Stimulated activated CD4-positive, alpha-beta T cell treated with anti-CD3 and anti-CD28 coated beads, Interleukin-15, amount 100 ng/mL, for 48 hours (primary cell): ENCODE data around the gene CANT1.
A peak's percentile ranks its signal among the peaks of the same experiment; 100 is the strongest.

ENCODE experiments used
- DNase-seq, 2 donors: peaks; one replicate each; pipeline ENCODE4 v3.0.0-alpha.2; 2020; ENCODE audit warnings: low read depth in 2 of 2

The CANT1 gene

GRCh38 chr17:78995761-78996451 lies 13.7 kb downstream of the CANT1 start:
- no peak for DNase-seq

GRCh38 chr17:78995022-78995760 lies 14.4 kb downstream of the CANT1 start:
- DNase-seq: no peak

- DNase-seq: no peak
Observed at GRCh38 chr17:78993981-78994671, 15.4 kb downstream of the CANT1 start.

DNA sequence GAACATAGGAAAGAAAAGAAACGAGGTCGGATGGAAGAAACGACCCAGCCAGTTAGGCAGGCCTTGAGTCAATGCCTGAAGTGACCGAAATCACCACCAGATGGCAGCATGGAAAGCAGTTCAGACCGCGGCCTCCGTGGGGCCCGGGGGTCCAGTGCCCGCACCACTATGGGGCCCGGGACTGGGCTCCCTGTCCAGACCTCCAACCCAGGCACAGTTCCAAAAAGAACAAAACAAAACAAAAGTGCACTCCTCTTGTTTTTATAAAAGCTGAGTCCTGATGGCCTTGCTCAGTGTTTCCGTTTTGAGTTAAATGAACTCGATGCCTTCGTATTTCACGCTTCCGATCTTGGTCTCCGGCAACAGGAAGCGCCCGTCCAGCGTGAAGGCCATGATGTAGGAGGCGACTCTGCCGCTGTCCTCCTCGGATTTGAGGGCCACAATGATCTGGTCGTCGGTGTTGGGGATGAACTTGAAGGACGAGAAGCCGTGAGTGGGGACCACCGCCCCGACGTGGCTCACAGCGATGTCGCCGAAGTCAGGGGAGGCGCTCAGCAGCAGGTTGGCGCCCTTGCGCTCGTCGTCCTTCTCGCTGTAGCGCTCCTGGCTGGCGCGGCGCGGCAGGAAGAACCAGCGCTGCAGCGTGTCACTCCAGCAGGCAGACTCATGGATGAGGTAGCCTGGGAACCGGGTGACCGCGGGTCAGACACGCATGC lies 16.2 kb downstream of the CANT1 start:
- peak in 1 of 2 donors; percentile 45 for DNase-seq

- DNase-seq: no peak
Observed at GRCh38 chr17:78992542-78993212, 16.9 kb downstream of the CANT1 start.

GRCh38 chr17:78991906-78992532 lies 17.5 kb downstream of the CANT1 start:
- DNase-seq: no peak

- DNase-seq: no peak
Observed at GRCh38 chr17:78991017-78991738, 18.4 kb downstream of the CANT1 start.

DNA sequence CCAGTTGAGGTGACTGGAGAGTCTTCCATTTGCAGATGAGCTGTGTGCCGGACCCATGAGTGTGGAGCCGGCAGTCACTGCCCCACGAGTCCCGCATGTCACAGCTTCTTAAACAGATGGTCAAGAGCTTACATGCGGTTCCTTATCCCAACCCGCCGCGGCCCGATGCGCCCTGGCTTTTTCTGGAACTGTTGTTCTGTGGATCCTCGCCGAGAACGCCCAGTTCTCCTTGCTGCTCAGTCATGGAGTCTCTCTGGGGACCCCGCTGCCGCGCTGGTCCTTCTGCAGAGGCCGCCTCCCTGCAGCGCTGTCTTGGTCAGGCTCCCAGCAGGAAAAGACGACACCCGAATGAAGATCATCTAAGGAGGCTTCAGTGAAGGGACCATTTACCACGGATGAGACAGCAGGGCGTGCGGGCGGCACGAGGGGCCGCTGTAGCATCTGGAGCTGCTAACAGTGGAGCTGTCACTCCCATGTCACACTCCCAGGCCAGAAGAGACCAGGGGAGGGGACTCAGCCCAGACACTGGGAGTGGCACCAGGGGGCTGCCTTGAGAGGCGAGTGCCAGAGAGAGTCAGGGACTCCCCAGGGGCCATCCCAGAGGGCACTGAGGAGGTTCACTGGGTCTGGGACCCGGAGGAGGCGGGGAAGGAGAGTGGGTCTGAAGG lies 19.1 kb downstream of the CANT1 start:
- DNase-seq: no peak

DNA sequence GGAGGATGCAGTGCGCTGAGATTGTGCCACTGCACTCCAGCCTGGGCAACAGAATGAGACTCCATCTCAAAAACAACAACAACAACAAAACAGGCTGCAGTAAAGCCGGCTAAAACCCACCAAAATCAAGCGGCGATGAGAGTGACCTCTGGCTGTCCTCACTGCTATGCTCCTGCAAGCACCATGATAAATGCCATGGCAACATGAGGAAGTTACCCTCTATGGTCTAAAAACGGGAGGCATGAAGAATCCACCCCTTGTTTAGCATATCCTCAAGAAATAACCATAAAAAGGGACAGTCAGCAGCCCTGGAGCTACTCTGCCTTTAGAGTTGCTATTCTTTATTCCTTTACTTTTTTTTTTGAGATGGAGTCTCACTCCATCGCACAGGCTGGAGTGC lies 21.4 kb downstream of the CANT1 start:
- DNase-seq: no peak

DNA sequence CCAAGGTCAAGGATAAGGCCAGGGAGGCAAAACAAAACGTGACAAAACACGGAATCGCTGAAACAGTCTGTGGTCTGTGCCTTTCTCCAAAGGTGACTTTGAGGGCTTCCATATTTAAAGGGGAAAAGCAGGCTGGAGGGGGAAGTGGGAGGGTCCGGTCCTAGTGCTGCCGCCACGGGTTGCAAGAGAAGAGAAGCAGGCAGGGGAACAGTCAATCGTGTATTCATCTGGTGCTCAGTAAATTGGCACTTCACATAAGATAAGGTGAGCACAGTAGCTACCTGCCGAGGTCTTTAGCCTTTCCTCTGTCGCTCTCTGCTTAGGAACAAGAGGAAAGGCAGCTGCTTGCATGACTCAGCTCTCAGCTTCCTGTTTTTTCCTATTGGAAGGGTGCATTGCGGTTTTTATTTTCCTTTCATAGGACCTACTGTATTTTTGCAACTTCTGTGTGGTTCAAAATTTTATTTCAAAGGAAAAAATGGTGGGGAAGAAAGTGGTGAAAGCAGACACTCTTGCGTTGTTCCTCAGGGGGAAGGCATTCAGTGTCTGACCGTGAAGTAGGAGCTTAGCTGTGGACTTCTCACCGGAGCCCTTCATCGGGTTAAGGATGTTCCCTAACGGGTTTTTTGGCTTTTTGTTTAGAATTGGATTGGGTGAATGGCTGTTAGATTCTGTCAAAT lies 22.8 kb downstream of the CANT1 start:
- DNase-seq: no peak

DNA sequence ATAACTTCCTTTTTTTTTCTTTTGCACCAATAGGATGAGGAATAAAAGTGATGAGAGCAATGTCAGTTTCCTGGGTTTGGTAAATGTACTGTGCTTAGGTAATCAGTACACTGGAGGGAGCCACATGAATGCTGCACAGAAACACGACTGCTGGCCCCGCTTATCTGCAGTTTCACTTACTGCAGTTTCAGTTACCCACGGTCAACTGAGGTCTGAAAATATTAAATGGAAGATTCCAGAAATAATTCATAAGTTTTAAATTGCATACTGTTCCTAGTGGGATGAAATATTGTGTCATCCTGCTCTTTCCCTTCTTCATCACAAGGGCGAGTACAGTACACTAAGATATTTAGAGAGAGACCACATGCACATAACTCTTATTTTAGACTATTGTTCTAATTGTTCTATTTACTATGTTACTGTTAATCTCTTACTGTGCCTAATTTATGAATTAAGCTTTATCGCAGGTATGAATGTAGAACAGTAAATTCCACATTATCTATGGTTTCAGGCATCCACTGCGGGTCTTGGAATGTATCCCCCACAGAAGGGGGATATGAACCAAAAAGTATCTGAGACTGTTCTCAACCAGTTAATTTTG lies 23.4 kb downstream of the CANT1 start:
- no peak for DNase-seq

GRCh38 chr17:78985395-78985794 lies 24.2 kb downstream of the CANT1 start:
- no peak for DNase-seq

GRCh38 chr17:78981010-78981888 lies 28.3 kb downstream of the CANT1 start:
- no peak for DNase-seq

DNA sequence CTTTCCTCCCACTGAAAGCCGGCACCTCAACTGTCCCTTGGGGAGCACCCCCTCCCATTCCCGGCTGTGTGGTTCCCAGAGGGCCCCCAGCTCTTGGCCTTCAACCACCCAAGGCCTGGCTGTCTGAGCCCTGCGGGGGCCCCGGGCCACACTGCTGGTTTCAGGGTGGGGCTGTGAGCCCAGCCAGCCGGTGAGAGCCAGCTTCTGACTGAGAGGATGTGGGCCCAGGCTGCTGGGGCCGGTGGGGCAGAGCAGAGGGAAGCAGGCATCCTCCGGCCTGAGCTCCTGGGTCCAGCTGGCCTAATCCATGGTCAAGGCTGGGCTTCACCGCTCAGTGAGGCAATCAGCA lies 29.0 kb downstream of the CANT1 start:
- no peak for DNase-seq

DNA sequence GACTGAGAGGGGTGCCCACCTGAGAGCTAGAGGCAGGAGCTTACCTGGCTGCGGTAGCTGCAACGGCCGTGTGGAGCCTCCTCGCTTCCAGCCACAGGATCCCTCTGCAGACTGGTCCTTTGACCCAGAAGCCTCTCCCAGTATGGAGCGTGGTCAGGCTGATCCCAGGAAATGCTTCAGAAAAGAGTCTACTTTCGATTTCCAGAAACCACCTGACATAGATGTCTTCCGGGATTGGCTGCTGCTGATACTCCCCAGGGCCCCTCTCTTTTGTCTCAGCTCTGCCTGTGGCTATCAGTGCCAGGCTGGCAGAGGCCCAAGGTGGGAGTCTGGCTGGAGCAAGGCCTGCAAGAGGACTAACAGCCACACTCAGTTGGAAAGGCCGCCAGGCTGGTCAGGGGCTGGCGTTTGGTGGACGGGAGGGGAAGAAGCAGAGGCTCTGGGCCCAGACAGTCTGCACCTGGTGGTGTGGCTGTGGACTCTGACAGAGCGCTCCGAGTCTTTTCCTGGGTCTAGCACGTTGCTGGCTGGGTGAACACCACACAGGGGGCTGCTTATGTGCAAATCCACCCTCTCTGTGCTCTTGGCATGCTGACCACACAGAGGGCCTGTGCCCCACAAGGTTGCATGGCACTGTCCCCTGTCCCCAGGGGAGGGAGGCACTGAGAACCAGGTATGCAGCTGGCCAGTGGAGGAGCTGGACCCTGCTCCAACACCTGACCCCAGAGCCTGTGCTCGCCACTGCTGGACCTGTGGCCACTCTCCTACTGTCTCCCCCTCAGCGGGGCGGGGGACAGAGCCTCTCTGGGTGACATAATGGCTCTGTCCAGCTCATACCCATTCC lies 29.6 kb downstream of the CANT1 start, which contains the start of gene LGALS3BP:
LGALS3BP (minus strand) TSS at position 144 of the 844 bp plus-strand sequence. CDS start 2,732 bp downstream, outside the sequence.
- DNase-seq: peak in 1 of 2 donors; percentile 15

- DNase-seq: no peak
Observed at GRCh38 chr17:78977997-78978973, 31.3 kb downstream of the CANT1 start.
